K562 (cell line): ENCODE measurements around the gene NIPSNAP2. TPM values are rescaled to one million over a fixed set of nuclear protein-coding genes. Genes with fewer than 3 reads are reported as not detected.

Source experiments
- AFF4 ChIP-seq: sonication (generic); formaldehyde crosslinking; IDR thresholded peaks from 2 replicates; pipeline ENCODE4 v1.8.0; 2023; ENCODE audit warnings: mild to moderate bottlenecking, missing genetic modification reagents
- BHLHE40 ChIP-seq: IDR thresholded peaks from 2 replicates; pipeline ENCODE4 v1.6.1; 2011; ENCODE audit warnings: low read length, improper control_type of control experiment
- EP300 ChIP-seq: IDR thresholded peaks from 2 replicates; pipeline ENCODE4 v1.6.1; 2012; ENCODE audit warnings: low read length, improper control_type of control experiment
- EWSR1 ChIP-seq: fragments of 450-650 bp; IDR thresholded peaks from 2 replicates; pipeline ENCODE4 v1.6.1; 2018; ENCODE audit warnings: borderline replicate concordance, mild to moderate bottlenecking, low read depth, moderate library complexity; ENCODE audit not compliant: partially characterized antibody
- POLR2G ChIP-seq: fragments of 200-400 bp; formaldehyde crosslinking; IDR thresholded peaks from 2 replicates; pipeline ENCODE4 v1.6.1; 2017; ENCODE audit warnings: low read depth, mild to moderate bottlenecking, antibody characterized with exemption, low read length, moderate library complexity
- PRDM10 ChIP-seq: fragments of 450-650 bp; IDR thresholded peaks from 2 replicates; pipeline ENCODE4 v1.6.1; 2018; ENCODE audit not compliant: partially characterized antibody
- PTBP1 ChIP-seq: fragments of 200-400 bp; formaldehyde crosslinking; IDR thresholded peaks from 2 replicates; pipeline ENCODE4 v1.6.1; 2017; ENCODE audit warnings: low read depth, low read length
- RBBP5 ChIP-seq: fragments of 200-600 bp; sonication (generic); IDR thresholded peaks from 2 replicates; pipeline ENCODE4 v1.6.1; 2012; ENCODE audit warnings: borderline replicate concordance, mild to moderate bottlenecking, low read length, control low read depth, inconsistent platforms; ENCODE audit not compliant: insufficient read depth, poor library complexity, severe bottlenecking
- SMAD2 ChIP-seq: fragments of 150-350 bp; IDR thresholded peaks from 2 replicates; pipeline ENCODE4 v1.6.1; 2014; ENCODE audit warnings: low read depth, mild to moderate bottlenecking, low read length
- SRSF7 ChIP-seq: fragments of 200-400 bp; formaldehyde crosslinking; optimal IDR thresholded peaks from 2 replicates; pipeline ENCODE3; 2017; ENCODE audit warnings: mild to moderate bottlenecking, low read depth, low read length
- TAL1 ChIP-seq: fragments of 450-650 bp; IDR thresholded peaks from 2 replicates; pipeline ENCODE4 v1.6.1; 2016; ENCODE audit warnings: mild to moderate bottlenecking
- THRB ChIP-seq: fragments of 450-650 bp; formaldehyde crosslinking; conservative IDR thresholded peaks from 2 replicates; pipeline ENCODE4 v1.4.0; 2022; ENCODE audit warnings: mild to moderate bottlenecking, missing genetic modification characterization
- ZNF140 ChIP-seq: fragments of 250-450 bp; sonication (Bioruptor Pico); IDR thresholded peaks from 2 replicates; pipeline ENCODE4 v1.8.0; 2021; ENCODE audit warnings: moderate library complexity, mild to moderate bottlenecking, inconsistent platforms
- ZNF239 ChIP-seq: fragments of 250-450 bp; sonication (Bioruptor Pico); IDR thresholded peaks from 2 replicates; pipeline ENCODE4 v1.4.0; 2020; ENCODE audit warnings: mild to moderate bottlenecking
- polyA plus RNA-seq, 8 experiments: library from polyadenylated mRNA; depleted of rRNA in 4 of 8; stranded (reverse) in 5 of 8; unstranded in 3 of 8; fragments of >200 nt; fragmentation: Nextera tagmentation in 2 of 8; fragmentation: Illumina TruSeq in 1 of 8; extraction: Ambion mirVana in 2 of 8; extraction: Trizol in 1 of 8; gene quantifications; 2 replicates each; pipeline versions ENCODE4 v1.2.1 to v1.2.3, GENCODE V29; 2011 to 2014; ENCODE audit warnings: inconsistent platforms in 1 of 8, missing spikeins in 1 of 8
- total RNA-seq, 7 experiments: library from RNA; depleted of rRNA in 6 of 7; stranded (reverse); fragments of >200 nt in 6 of 7; fragmentation: Illumina TruSeq in 2 of 7; extraction: Trizol in 2 of 7; gene quantifications; 2 replicates each; pipeline versions ENCODE4 v1.2.1 to v1.2.3, GENCODE V29; 2011 to 2021; ENCODE audit warnings: low replicate concordance in 1 of 7
- TF ChIP-seq, protein P1 (sequence below): sonication (generic); formaldehyde crosslinking; IDR thresholded peaks from 2 replicates; pipeline ENCODE4 v1.8.0; 2022; ENCODE audit warnings: missing genetic modification reagents, mild to moderate bottlenecking, borderline replicate concordance

NIPSNAP2 gene
- total and polyA plus RNA-seq, 9 of the 15 experiments (the other 6 are each of a cell fraction or from before 2014, with no cell fraction given) = 24.9 to 107 (median 53.0) TPM

GRCh38 chr7:56033671-56034432 is 69.5 kb downstream of the NIPSNAP2 start (continued):
- TF ChIP-seq PRDM10 (peak; percentile 70), RBBP5 (peak; percentile 48), TAL1 (peak; percentile 25; the same call in 1 of the 2 replicates), SMAD2 (no peak), ZNF239 (CRISPR knock-in tag) (peak; percentile 32; the same call in 1 of the 2 replicates), SRSF7 (no peak), THRB (no peak), EP300 (peak; percentile 35; the same call in 1 of the 2 replicates), EWSR1 (no peak), AFF4 (CRISPR knock-in tag) (no peak), PTBP1 (no peak), BHLHE40 (peak; percentile 35; the same call in 1 of the 2 replicates), POLR2G (peak; percentile 85), ZNF140 (CRISPR knock-in tag) (no peak)
- TF ChIP-seq, protein P1, sequence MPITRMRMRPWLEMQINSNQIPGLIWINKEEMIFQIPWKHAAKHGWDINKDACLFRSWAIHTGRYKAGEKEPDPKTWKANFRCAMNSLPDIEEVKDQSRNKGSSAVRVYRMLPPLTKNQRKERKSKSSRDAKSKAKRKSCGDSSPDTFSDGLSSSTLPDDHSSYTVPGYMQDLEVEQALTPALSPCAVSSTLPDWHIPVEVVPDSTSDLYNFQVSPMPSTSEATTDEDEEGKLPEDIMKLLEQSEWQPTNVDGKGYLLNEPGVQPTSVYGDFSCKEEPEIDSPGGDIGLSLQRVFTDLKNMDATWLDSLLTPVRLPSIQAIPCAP (CRISPR knock-in tag) = no peak
